GM19324 (cell line): Measurements from ENCODE around the gene TIGAR.

Experiments
- ATAC-seq: cut with Tn5 transposase; IDR thresholded peaks from one replicate; pipeline ENCODE4 v1.9.1; 2021; ENCODE audit warnings: mild to moderate bottlenecking, moderate library complexity; ENCODE audit not compliant: unreplicated experiment, low FRiP score

The TIGAR gene, protein sequence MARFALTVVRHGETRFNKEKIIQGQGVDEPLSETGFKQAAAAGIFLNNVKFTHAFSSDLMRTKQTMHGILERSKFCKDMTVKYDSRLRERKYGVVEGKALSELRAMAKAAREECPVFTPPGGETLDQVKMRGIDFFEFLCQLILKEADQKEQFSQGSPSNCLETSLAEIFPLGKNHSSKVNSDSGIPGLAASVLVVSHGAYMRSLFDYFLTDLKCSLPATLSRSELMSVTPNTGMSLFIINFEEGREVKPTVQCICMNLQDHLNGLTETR

DNA sequence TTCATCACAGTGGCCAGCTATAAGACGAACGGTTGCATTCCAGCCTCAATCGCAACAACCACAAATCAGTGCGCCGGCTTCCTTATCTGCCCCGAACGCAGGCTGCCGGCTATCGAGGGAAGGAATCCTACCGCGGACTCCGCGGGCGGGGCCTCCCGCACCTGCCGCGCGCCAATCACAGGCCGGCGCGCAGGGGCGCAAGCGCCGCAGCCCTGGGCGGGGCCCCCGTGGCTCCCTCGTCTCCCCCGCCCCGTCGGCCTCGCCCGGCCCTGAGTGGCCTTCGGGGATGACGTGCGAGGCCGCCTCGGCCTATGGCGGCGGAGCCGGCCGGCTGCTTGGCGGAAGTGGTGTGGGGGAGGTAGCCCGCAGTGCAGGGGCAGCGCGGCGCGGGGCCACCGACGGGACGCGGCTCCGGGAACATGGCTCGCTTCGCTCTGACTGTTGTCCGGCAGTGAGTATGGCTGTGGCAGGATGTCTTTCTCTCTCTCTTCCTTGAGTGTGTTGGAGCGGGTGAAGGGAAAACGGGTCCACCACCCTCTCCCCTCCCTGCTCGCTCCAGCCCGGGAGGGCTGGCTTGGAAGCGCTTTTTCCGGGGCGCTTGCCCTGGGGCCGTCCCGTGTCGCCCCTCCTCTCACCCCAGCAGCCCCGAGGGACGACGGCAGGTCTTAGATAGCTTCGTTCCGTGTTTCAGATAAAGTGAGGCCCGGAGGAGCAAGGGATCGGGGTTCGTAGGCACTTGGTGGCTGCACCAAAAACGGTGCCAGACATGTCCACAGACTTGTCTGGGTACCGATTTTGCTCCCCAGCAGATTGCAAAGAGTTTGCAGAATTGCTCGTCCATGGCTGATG, at the start of gene TIGAR:
TSS of gene TIGAR (plus strand) at position 361 of the 849 bp plus-strand sequence. CDS start at position 420, 59 bp downstream.
- peak; percentile 98 for ATAC-seq

DNA sequence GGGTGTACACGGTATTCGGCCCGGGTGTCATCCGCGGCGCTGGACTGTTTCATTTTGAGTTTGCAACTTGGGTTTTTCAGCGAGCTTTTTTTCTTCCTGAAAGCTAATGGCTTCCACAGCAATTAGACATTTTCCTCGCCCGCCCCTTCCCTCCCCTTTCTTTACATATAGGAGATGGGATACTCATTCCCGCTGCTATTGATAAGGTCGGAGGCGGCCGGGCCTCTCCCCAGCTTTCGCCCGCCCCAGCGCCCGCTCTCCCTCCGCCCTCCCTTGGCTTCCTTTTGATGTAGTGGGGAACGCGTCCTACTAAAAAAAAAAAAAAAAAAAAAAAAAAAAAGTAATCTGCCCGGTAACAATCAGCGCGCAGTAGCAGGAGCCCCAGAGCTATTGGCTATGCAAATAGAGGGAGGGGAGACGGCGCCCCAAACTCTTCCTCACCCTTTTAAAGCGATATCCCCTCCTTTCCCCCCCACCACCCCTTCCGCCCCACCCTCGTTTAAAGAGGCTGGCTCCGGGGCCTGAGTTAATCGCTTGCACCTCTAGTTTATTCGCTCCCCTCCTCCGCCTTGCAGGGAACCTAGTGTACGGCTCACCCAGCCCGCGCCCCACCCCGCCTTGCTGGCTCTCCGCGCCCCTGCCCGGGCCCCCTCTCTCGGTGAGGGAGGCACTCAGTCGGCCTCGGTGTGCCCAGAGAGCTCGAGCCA, 49.1 kb upstream of the TIGAR start:
- ATAC-seq = peak; percentile 48

DNA sequence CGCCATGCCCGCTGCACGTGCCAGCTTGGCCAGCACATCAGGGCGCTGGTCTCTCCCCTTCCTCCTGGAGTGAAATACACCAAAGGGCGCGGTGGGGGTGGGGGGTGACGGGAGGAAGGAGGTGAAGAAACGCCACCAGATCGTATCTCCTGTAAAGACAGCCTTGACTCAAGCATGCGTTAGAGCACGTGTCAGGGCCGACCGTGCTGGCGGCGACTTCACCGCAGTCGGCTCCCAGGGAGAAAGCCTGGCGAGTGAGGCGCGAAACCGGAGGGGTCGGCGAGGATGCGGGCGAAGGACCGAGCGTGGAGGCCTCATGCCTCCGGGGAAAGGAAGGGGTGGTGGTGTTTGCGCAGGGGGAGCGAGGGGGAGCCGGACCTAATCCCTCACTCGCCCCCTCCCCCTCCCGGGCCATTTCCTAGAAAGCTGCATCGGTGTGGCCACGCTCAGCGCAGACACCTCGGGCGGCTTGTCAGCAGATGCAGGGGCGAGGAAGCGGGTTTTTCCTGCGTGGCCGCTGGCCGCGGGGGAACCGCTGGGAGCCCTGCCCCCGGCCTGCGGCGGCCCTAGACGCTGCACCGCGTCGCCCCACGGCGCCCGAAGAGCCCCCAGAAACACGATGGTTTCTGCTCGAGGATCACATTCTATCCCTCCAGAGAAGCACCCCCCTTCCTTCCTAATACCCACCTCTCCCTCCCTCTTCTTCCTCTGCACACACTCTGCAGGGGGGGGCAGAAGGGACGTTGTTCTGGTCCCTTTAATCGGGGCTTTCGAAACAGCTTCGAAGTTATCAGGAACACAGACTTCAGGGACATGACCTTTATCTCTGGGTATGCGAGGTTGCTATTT, 48.4 kb upstream of the TIGAR start:
- peak; percentile 1 for ATAC-seq

DNA sequence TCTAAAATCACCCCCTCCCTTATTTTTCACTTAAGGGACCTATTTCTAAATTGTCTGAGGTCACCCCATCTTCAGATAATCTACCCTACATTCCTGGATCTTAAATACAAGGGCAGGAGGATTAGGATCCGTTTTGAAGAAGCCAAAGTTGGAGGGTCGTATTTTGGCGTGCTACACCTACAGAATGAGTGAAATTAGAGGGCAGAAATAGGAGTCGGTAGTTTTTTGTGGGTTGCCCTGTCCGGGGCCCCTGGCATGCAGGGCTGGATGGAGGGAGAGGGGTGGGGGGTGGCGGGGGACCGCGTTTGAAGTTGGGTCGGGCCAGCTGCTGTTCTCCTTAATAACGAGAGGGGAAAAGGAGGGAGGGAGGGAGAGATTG, 47.8 kb upstream of the TIGAR start:
- ATAC-seq = no peak

DNA sequence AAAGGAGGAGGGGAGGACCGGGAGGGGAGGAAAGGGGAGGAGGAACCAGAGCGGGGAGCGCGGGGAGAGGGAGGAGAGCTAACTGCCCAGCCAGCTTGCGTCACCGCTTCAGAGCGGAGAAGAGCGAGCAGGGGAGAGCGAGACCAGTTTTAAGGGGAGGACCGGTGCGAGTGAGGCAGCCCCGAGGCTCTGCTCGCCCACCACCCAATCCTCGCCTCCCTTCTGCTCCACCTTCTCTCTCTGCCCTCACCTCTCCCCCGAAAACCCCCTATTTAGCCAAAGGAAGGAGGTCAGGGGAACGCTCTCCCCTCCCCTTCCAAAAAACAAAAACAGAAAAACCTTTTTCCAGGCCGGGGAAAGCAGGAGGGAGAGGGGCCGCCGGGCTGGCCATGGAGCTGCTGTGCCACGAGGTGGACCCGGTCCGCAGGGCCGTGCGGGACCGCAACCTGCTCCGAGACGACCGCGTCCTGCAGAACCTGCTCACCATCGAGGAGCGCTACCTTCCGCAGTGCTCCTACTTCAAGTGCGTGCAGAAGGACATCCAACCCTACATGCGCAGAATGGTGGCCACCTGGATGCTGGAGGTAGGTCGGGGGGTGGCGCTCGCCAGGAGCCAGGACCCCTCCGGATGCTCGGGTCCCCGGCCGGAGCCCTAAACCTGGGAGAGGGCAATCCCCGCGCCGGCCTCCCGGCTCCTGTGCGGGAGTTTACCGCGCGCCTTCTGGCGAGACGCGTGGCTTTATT, 47.2 kb upstream of the TIGAR start, which contains the start of gene CCND2:
TSS of gene CCND2 (plus strand) at position 111 of the 744 bp plus-strand sequence. CDS start at position 390, 279 bp downstream.
- no peak for ATAC-seq

DNA sequence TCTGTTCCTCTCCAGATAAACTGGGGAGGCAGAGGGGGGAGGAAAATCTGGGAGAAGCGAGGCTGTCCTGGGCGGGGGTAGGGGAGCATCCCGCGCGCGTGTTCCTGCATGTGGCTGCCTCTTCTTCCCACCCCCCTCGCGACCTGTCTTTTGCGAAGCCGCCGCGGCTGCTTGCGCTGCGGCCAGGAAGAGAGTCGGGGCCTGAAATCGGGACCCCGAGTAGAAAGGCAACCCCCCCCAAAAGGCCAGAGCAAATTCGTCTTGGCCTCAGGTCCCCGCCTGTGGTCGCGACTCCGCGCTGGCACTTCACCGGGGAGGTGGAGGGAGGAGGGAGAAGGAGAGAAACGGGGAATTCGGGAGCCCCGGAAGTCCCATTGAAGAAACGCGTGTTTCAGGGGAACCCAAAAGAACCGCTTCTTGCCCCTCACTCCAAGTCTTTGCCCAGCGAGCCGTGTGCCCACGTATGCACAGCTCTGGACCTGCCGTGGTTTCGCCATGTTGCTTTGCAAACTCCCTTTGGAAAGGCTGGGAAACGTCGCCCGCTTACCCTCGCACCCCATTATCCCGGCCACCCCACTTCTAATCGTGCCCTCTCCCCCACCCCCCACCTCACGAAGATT, 46.5 kb upstream of the TIGAR start:
- no peak for ATAC-seq

DNA sequence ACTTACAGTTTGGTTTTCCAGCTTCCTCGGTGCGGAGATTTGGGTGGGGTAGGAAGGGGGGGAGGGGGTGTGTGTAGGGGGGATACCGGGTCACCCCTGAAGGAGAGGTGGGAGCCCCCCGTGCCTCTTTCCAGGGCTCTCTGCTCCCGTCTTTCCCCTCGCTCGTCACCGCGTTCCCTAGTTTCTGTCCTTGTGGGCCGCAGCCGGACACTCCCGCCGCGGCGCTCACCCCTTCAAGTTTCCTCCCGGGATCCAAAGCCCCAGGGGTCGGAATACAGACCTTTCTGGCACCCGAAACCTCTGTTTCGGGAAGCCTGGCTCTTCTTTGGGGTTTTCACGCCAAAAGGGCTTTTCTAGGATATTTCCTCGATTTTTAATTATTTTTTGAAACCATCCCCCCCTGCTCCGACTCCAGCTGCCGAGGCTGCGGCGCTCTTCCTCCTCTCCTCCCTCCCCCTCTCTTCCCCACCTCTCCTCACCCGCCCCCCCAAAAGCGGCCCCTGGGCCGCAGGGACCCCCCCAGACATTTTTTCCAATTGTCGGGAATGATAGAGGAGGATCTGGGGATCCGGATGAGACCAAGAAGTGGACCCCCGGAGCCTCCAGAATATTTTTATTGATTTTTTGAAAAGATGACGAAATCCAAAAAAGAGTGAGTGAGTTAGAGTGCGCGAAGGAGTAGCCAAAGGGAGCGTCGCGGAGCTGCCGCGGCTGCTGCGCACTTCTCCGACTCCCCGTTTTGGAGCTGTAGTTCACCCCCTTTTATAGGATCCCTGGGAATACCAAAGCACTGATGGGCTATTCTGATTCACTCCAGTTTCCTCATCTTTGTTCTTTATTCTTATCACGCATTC, 45.8 kb upstream of the TIGAR start:
- ATAC-seq = no peak

DNA sequence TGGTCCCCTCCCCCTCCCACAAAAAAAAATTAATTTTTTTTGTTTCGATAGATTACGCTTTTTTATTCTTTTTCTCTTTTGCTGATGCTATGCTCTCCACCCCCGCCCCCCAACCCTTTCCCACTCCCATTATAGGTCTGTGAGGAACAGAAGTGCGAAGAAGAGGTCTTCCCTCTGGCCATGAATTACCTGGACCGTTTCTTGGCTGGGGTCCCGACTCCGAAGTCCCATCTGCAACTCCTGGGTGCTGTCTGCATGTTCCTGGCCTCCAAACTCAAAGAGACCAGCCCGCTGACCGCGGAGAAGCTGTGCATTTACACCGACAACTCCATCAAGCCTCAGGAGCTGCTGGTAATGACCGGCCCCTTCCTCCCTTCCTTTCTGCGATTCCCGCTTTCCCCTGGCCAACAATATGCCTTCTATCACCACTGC, 45.1 kb upstream of the TIGAR start:
- no peak for ATAC-seq

DNA sequence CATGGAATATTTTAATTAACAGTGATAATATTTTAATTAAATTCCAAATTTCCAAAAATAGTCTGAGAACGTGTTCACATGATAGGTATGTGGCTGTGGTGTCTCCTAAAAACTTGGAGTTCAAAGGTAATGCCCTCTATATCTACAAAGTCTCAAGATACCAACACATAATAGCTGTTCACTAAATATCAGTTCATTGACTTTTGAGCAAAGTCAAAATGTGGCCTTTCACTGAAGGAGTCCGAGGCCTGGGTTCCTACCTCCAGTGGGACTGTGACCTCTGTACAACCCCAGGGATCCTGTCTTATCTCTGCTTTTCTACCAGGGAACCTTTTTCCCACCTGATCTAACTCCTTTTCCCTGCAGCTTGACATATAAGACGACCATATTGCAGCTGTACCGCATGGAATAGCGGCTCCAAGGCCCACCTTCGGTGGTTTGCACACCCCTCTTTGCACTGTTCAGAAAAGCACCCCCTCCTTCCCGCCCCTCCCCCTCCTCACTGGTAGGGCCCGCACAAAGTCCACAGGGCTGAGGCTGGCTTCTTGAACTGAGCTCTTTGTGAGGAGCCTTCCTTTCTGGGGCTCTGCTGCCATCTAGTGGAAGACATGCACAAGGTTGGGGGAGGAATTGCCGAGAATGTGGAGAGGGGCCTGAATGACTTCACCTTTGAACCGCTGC, 44.3 kb upstream of the TIGAR start:
- ATAC-seq = no peak

DNA sequence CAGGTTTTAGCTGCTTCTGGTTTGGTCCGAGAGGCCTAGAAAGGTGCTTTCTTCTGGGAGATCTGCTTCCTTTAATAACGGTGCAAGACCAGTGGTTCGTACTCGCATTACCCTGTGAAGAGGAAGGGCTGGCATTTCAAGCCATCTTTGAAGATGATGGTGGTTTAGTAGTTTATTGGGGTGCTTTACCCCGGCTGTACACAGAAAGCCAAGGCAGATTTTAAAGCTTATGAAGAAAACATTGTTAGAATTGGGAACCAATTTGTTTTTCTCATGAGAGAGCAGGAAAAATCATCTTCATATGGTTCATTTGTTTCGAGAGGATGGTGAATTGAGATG, 43.8 kb upstream of the TIGAR start:
- no peak for ATAC-seq

DNA sequence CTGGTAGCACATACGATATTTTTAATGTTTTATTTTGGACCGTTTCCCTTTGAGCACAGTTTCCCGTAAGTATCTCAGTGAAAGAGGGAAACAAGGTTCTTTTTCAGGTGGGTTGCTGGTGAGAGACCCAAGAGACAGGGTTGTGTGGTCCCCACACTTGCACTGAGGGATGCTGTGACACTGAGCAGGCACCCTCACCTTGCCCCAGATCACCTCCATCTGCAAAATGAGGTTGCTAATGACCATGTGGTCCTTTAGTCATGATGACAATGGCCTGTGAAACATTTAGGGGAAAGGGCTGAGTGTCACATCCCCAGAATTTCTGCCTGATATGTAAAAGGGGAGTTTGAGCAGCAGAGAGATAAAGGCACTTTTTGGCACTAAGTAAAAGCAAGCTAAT, 43.2 kb upstream of the TIGAR start:
- ATAC-seq = no peak

DNA sequence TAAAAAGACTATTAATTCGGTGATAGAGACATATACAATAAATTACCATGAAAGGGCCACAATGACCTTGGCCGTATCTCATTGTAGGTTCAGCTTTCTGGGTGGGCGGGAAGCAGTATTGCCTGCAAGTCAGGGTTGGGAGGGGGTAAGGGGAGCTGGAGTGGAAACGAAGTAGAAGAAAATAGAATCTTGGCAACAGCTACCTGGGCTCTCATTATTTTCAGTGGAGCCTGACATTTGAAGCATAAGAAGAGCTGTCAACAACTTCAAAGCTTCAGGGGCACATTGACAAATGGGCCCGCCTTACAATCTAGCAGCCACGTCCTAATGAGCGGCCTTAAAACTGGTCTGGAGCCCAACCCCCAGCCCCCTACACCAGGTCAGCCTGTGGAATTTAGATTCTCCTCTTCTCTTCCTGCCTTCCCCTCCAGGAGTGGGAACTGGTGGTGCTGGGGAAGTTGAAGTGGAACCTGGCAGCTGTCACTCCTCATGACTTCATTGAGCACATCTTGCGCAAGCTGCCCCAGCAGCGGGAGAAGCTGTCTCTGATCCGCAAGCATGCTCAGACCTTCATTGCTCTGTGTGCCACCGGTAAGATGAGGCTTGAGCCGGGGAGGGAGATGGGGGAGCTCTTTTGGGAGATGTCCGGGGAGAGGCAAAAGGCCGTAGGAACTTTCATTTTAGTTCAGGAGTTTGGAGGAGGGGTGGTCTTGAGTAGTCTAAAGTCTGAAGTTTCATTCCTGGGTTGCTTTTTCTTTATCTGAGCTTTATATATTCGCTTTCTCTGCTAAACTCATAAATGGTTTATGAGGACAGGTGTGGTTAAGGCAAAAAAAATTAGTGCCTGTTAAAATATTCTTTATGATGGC, 42.5 kb upstream of the TIGAR start:
- no peak for ATAC-seq

DNA sequence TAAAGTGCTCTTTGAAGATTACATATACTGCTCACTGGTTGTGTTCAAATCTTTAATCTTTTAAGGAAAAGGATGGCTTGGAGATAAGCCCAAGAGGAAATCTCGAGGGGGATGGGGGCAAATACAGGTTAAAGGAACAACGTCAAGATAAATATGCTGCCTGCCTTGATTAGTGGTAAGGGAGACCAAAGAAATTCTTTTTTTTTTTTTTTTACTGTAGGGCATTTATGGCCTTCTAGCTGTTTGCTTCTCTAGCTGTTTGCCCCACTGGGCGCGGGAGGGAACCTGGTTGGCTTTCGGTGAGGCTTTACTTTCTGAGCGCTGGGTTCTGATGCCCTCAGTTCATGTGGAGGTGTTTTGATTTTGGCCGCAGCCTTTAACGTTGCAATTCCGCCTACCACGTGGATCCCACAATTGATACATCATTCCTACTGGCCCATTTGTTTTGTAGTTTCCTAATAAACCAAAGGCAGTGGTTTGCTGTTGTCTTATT, 41.8 kb upstream of the TIGAR start:
- ATAC-seq = no peak

DNA sequence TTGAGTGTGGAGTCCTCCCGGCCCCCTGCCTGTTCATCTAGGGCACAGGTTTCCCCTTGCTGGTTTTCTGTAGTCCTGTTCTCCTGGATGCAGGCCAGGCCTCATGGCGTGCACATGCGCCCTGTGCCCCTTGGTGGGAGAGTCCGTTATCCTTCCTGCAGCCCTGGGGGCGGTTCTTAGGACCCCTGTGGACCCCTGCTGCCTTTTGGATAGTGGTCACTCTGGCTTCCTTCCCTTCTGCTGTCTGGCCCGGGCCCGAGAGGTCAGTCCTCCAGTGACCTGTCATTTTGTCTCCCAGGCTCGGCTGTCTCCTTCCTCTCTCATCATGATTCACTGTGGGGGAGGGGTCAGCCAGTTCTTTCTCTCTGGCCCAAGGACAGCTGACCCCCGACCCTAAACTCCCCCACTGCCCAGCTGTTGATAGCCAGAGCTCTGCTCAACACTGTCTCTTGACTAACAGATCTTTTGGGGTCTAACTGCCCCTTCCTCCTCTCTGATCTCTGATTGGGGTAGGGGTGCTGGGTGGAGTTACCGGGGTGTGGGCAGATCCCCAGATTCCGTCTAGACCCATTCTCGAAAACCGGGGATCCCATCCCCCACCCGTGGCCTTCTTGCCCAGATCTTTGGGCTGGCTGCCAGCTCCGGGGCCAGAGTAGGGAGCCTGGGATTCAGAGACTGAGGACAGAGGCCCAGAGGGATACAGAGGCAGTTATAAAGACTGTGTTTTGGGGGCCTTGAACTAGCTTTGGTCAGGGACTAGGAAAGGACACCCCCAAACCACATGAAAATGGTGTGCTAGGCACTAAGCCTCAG, 40.5 kb upstream of the TIGAR start:
- no peak for ATAC-seq

DNA sequence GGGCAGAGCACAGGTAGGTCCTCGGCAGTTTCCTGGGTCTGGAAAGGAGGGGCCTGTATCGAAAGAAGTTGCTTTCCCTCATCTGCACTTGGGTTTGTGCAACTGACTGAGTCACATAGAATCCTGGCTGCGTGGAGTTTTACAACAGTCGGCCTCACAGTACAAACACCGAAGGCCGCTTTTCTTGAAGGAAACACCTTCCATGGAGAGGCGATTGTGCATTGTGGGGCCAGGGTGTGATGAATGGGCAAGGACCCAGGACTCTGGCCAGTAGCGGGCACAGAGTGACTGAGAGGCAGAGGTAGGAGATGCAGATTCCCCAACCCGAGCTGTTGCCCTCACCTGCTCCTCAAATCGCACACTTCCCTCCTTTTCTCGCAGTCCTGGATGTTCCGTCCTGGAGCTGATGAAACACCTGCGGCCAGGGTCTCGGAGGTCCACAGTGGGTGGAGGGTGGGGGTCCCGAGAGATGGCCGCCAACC, 39.8 kb upstream of the TIGAR start:
- no peak for ATAC-seq
